GM12874 (cell line): ENCODE measurements around the gene HSPB7.

Source experiments
- TF ChIP-seq, protein P1 (sequence below): IDR thresholded peaks from 2 replicates; pipeline ENCODE4 v1.5.1; 2011; ENCODE audit warnings: low read depth, mild to moderate bottlenecking, control low read depth, low read length, moderate library complexity; ENCODE audit not compliant: insufficient read depth

The HSPB7 gene

DNA sequence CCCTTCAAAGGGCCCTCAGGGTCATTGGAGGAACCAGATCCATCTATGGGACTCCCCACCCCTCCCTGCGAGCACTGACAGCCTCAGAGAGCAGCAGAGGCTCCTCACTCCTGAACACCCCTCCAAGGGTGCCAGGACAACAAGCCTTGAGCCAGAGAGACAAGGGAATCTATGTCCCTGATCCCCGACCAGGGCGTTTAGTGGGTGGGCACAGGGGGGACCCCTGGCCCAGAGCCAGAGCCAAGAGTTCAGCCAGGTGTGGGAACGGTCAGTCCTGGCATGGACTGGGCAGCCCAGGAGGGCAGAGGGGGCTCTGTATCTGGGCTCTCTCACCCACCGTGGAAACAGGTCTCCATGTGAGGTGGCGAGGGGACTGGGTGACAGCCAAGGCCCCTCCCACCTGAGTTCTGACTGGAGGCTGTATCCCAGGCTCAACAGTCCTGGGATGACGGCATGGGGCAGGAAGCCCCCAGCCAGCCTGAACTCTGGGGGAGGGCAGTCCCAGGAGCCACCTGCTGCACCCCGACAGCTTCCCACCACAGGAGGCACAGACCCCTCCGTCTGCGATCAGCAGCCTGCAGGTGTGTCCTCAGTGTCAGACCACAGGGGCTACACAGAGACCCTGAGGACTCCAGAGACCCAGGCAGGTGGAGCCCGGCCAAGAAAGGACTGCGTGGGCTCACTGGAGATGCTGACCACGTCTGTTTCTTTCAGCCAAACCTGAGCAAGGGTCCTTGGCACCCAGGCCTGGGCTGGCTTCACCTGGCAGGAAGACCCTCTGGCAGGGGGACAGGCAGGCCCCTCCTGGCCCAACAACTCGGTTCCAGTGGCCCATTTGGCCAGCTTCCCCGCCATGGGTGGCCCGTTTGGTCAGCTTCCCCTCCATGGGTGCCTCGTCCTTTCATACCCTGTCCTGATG is 25.0 kb downstream of the HSPB7 start:
- TF ChIP-seq, protein P1, sequence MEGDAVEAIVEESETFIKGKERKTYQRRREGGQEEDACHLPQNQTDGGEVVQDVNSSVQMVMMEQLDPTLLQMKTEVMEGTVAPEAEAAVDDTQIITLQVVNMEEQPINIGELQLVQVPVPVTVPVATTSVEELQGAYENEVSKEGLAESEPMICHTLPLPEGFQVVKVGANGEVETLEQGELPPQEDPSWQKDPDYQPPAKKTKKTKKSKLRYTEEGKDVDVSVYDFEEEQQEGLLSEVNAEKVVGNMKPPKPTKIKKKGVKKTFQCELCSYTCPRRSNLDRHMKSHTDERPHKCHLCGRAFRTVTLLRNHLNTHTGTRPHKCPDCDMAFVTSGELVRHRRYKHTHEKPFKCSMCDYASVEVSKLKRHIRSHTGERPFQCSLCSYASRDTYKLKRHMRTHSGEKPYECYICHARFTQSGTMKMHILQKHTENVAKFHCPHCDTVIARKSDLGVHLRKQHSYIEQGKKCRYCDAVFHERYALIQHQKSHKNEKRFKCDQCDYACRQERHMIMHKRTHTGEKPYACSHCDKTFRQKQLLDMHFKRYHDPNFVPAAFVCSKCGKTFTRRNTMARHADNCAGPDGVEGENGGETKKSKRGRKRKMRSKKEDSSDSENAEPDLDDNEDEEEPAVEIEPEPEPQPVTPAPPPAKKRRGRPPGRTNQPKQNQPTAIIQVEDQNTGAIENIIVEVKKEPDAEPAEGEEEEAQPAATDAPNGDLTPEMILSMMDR: no peak

DNA sequence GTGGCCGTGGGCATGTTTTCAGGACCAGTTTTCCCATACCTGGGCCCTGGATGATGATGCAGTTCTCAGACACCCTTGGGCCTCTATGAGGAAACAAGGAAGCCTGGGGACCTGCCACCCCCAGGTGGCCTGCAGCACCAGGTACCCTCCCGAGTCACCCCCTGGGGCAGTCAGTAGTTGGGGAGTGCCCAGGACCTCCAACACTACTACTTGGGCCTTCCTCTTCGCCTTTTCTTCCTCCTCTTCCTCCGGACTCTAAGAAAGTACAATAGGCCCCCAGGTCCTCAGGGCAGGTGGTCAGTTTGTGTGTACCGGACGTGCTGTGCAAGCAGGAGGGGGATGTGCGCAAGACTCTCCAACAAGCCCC is 25.7 kb downstream of the HSPB7 start:
- TF ChIP-seq, protein P1: no peak

DNA sequence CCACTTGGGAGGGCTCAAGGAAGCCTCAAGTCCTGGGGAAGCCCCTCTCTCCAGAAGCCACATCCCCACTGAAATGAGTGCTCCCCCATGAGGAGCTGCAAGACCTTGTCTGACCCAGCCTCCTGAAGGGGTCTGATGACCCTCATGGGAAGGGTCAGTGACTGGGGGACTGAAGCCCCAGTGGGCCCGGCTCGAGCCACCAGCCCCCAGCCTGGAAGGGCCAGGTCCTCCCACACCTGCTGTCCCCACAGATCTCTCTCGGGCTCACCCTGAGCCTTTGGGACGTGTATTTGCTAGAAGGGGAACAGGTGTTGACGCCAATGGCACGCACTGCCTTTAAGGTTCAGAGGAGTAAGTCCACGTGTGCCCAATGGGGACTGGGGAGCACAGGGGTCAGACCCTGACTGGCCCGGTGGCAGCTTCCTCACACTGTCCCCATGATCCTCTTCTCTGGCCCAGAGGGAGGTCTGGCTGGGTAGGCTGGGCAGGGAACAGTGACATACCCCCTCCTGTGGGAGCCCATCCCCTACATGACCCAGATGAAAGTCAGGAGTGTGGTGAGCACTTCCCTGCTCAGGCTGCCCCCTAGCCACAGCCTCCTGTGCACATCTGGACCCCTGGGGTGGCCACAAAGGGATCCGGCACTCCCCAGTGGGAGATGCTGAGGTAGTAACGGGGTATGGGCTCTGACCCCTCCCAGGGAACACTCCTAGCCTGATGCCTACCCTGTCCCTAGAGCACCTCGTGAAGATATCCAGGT is 26.2 kb downstream of the HSPB7 start:
- TF ChIP-seq, protein P1: no peak

DNA sequence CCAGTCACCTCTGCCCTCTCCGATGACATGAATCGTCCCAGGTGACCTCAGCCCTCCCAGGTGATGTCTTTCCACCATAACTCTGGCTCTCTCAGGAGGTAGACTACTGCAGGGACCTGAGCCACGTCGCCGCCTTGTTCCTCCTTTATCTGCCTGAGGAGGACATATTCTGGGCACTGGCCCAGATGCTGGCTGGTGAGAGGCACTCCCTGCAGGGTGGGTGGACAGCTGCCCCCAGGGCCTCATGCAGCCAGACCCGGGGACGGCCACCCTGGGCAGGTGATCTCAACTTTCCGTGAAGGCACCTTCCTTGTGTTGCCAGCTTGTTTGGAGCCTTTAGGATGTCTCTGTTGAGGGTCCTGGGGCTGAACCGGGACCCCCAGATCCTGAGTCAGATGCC is 28.1 kb downstream of the HSPB7 start:
- TF ChIP-seq, protein P1: no peak

DNA sequence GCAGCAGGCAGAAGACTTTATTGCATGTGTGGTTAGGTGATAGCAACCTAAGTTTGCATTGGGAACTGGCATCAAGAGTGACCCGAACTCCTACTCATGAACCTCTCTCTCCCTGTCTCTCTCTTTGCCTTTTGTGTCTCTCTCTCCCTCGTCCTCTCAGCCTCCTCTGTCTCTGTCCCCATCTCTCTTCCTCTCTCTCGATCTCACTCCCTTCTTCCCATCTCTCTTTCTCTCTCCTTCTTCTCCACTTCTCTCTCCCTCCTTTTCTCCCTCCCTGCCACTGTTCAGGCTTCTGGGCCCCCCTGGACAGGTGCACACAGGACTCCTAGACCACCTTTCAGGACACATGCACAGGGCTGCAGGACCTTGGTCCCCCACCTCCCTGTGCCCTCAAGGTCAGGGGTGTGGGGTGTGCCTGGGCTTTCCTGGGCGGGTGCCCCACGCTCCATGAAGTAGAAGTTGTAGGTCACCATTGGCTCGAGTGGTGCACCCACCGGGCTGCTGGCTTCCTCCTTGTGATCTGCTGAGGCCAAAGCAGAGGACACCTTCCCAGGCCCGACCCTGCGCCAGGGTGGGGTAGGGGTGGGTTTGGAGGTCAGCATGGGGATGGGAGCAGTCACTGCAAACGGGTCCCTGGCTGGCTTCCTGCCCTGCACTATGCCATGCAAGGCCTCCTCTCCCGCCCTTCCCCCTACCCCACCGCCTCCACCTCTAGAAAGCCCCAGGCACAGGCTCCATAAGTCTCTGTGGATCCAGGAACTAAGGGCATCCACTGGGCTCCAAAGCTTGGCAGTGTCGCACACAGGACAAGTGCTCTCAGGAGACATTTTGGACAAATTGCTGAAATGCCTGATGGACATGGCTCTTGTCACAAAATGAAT is 28.7 kb downstream of the HSPB7 start:
- TF ChIP-seq, protein P1: no peak

DNA sequence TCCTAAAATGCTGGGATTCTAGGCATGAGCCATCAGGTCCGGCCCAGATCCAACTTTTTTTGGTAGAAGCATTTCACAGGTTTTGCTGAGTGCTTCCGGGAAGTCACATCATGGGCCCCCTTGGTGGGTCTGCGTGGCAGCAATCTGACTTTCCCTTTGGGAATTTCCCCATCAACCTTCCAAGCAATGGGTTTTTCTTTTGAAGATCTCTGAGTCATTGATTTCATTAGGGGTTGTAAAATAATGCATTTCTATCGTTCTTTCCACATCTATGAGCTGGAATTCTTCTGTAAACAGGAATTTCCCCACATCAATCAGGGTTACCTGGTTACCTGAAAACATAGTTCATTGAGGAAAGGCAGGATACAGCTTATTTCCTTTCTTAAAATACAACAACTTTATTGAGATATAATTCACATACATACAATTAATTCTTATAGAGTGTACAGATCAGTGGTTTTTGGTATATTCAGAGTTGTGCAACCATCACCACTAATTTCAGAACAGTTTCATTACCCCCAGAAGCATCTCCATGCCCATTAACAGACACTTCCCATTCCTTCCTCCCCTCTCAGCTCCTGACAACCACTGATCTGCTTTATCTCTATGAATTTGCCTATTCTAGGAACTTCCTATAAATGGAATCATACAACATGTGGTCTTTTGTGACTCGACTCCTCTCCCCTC is 32.1 kb downstream of the HSPB7 start:
- TF ChIP-seq, protein P1: no peak
